Dedifferentiated amniotic fluid mesenchymal stem cell (primary cell): Measurements from ENCODE around the gene FUT2.
"Not testable (repeated sequence)": the region's sequence is repeated elsewhere in the genome, so short reads cannot be mapped to it uniquely, and the experiment has no call there.

Experiments
- DNase-seq: peaks from one replicate; pipeline ENCODE4 v3.0.0-alpha.2; 2016; ENCODE audit errors: extremely low spot score

FUT2 gene

DNA sequence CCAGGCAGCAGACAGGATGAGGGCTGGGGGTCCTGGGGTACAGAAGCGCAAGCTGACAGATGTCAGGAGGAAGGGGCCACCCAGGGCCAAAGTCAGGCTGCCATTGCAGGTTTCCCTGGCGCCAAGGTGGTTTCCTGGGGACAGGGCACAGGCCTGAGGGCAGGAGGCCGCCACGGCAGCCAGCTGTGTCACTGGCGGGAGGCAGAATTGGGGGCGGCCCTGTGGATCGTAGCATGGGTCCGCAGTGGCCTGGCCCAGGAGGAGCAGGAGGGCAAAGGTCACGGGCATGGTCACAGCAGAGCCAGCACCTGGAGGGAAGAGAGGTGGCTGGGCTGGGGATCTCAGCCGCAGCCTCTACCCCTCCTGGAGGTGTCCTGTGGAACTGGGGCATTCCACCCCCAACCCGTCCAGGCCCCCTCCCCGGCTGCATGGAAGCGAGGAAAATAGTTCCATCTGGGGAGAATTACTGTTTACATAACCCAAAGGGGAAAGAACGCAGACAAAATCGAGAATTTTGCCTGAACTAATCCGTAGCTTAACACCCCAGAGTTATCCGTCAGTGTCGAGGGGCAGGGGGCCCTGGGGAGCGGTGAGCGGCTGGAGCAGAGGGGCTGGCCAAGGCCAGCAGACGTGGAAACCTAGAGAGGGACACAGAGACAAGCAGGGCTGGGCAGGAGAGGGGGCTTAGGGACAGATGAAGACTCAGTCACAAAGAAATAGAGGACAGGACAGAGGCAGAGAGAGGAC lies 24.9 kb upstream of the FUT2 start:
- DNase-seq, result no peak

DNA sequence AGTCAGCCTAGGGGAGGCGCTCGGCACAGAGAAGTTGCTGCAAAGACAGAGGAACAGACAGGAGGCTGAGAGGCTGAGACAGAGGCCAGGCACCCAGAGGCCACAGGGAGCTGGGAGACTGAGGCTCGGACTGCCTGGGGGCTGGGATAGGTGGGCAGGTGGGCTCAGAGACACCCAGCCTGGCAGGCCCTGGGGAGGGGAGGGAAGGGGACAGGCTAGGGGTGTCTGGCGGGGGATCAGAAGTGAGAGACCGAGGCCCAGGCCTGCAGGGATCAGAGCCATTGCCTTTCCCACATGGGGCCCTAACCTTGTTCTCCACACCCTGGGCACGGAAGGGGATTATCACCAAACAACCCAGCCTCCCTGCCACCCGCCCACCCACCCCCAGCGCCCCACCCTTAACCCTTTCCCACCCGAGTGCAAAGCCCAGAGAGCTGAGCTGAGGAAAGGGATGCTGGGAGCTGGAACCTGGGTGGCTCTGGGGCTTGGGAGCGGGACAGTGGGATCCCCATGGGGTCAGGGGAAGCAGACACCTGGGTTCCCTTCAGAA lies 24.2 kb upstream of the FUT2 start:
- no peak for DNase-seq

DNA sequence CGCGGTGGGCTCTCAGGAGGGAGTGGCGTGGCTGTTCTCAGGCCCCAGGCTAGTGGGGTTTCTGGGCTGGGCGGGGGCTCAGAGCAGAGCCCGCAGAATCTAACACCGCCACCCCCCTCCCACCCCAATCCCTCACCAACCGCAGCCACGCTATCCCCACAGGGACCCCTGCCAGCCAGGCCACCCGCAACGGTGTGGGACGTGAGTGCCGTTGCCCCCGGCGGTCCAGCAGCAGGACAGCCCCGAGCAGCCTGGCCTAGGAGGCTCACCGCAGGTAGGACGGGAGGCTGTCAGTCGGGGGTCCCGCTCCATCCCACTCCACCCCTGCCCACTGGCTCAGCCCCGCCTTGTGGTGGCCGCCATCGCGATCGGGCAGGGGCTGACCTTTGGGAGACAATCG lies 22.8 kb upstream of the FUT2 start, which contains the start of gene NTN5:
Gene NTN5, minus strand, starts transcription at position 24 of the 400 bp plus-strand sequence. CDS start 2,031 bp downstream, outside the sequence.
- no peak for DNase-seq

- DNase-seq, result no peak
These were observed 22.2 kb upstream of the FUT2 start for GRCh38 chr19:48673436-48674100.

DNA sequence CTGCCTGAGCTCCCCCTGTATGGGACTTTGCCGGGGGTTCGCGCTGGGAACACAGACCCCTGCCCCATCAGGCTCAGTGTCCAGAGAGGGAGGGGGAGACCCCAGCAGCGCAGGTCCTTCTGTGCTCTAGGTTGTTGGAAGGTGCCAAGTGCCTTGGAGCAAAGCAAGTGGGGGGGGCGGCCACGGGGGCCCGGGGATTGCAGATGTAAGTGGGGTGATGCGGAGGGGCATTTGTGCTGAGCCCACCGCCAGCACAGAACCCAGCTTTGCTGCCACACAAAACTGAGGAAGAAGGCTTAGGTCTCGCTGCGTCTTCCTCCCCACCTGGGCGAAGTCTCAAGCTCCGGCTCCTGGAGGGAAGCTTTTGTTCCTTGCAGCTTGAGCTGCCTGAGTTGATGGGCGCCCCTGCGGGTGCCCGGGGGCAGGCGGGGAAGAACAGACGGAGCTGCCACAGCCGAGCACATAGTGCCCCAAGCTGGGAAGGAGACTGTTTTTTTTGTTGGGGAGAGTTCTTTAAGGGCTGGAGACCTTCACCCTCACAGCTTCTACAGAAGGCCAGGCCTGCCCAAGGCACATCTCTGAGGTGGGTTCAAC lies 21.5 kb upstream of the FUT2 start:
- no peak for DNase-seq

- DNase-seq, result peak; percentile 82
These were observed 20.6 kb upstream of the FUT2 start for GRCh38 chr19:48674921-48675824.

- DNase-seq, result no peak
These were observed 19.3 kb upstream of the FUT2 start for GRCh38 chr19:48676487-48676886.

DNA sequence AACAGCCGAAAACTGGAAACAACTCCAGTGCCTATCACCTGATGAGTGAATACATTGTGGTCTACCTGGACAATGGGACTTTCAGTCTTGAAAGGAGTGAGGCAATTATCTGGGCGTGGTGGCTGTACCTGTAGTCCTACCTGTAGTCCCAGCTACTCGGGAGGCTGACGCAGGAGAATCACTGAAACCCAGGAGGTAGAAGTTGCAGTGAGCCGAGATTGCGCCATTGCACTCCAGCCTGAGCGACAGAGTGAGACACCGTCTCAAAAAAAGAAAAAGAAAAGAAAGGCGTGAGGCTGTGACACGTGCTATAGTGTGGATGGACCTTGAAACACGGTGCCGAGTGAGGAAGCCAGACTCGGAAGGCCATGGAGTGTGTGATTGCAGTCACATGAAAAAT lies 18.9 kb upstream of the FUT2 start:
- DNase-seq, result no peak

DNA sequence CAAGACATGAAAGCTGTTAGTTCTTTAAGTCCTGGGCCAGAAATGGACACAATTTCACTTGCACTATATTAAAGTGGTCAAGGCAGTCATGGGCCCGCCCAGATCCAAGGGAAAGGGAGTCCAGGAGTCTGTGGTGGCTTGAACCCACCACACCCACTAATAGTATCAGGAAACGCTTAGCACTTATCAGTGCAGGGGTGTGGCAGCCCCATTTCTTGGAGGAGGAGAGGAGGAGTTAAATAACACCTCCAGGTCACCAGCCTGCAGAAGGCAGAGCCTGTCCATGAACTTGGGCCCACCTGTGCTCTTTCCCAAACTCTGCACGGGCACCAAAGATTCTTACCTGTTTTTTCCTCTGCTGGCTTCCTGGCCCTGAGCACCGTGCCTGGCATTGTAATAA lies 17.6 kb upstream of the FUT2 start:
- no peak for DNase-seq

DNA sequence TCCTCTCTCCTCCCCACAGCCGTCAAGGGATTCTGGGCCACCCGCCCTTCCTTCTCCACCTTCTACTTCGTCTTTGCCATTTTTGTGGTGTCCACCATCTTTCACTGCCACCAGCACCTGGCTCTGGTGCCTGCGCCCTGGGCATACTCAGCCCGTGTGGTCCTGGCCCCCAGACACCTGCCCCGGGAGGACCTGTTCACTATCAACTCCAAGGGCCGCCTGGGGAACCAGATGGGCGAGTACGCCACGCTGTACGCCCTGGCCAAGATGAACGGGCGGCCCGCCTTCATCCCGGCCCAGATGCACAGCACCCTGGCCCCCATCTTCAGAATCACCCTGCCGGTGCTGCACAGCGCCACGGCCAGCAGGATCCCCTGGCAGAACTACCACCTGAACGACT lies 15.8 kb upstream of the FUT2 start:
- DNase-seq, result not testable (repeated sequence)

DNA sequence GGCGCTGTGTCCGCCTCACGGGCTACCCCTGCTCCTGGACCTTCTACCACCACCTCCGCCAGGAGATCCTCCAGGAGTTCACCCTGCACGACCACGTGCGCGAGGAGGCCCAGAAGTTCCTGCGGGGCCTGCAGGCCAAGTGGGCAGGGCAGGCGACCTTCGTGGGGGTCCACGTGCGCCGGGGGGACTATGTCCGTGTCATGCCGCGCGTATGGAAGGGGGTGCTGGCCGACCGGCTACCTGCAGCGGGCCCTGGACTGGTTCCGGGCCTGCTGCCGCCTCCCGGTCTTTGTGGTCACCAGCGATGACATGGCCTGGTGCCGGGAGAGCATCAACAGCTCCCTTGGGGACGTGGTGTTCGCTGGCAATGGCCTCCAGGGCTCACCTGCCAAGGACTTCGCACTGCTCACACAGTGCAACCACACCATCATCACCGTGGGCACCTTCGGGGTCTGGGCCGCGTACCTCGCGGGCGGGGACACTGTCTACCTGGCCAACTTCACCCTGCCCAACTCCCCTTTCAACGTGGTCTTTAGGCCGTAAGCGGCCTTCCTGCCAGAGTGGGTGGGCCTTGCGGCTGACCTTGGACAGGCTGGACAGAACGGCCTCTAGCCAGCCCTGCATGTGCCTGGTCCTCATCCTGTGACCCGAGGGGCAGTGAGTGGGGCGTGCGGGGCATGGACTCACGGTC lies 15.2 kb upstream of the FUT2 start:
- DNase-seq, result no peak

DNA sequence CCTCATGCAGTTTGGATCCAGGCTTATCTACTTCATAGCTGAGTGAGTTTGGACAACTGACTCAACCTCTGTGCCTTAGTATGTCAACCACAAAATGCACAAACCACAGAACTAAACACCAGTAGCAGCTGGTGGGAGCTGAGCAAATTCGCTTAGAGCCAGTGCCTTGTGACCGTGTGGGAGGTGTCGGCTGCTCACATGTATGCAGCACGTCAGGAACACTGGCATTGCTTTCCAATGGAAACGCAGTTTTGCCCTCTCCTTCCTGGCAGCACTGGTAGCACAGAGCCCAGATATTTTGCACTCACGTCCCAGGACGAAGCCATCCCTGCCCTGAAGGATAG lies 14.7 kb upstream of the FUT2 start:
- DNase-seq, result peak; percentile 17

- DNase-seq, result no peak
These were observed 12.4 kb upstream of the FUT2 start for GRCh38 chr19:48683349-48683748.

DNA sequence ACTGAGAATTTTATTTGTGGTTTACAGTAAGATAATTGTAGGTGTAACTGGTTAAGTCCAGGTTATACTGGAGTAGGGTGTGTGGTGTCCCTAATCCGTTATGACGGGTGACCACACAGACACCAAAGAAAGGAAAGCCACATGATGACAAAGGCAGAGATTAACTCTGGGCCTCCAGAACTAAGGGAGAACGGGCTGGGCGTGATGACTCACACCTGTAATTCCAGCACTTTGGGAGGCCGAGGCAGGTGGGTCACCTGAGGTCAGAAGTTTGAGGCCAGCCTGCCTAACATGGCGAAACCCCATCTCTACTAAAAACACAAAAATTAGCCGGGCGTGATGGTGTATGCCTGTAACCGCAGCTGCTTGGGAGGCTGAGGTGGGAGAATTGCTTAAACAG lies 10.2 kb upstream of the FUT2 start:
- no peak for DNase-seq

- DNase-seq, result no peak
These were observed 9.7 kb upstream of the FUT2 start for GRCh38 chr19:48686088-48686487.

- not testable (repeated sequence) for DNase-seq
These were observed 9.1 kb upstream of the FUT2 start for GRCh38 chr19:48686637-48687036.

DNA sequence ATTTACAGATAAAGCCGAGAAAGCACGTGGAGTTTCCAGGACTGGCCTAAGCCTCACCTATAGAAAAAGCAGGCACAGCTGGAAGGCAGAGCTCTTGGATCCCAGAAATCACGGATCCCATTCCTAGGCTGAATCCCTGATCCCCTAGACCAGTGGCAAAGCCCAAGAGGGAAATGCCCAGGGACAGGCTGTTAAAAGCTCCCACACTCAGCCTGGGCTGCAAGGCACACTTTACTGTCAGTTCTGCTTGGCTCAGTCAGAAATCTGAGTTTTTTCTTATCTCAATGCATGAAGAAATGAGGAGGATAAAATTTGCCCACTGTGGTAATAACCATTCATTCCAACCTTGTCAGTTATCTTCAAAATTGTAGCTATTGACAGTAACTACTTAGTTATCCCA lies 8.0 kb upstream of the FUT2 start:
- DNase-seq, result no peak

- no peak for DNase-seq
These were observed 6.3 kb upstream of the FUT2 start for GRCh38 chr19:48689449-48689848.

DNA sequence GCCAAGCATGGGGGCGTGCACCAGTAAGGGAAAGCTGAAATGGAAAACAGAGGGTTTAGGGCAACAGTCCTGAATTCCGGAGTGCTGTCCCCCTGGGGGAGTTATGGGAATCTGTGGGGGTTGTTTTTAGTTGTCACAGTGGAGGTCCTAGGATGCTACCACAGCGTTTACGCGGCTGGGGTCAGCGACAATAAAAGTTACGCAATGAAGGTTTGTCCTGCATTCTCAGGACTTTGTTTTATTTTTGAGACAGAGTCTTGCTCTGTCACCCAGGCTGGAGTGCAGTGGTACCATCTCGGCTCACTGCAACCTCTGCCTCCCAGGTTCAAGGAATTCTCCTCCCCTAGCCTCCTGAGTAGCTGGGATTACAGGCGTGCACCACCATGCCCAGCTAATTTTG lies 2.1 kb upstream of the FUT2 start:
- DNase-seq, result not testable (repeated sequence)

DNA sequence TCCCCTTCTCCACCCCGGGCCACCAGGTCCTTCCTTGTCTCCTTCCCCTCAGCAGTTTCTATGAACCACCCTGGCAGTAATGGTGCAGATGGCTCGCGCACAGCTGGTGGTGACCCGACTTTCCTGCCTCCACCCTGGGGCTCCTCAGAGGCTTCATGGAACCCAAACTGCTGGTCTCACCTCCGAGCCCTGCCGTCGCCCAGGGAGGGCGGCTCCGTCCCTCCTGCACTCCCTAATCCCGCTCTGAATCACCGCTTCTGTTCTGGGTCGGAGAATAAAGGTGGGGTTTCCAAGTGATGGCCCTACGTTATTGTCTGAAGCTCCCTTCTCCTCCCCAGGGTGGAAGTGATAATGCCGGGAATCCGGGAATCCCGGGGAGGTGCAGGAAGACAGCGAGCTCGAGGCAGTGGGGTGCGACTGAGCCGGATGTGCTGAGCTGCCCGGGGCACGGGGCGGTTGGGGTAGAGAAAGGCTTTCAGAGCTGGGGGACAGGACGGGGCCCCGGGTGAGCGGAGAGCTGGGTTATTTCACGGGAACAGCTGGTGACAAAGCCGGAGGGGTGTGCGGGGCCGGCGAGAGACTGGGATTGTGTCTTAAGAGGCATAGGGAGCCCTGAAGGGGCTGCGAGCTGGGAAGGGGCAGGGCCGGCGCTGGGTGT lies 711 bp downstream of the FUT2 start:
- no peak for DNase-seq

GRCh38 chr19:48698046-48698445 lies 2.3 kb downstream of the FUT2 start:
- DNase-seq, result peak; percentile 22
